ENCODE data around the gene CLDN1. TPM values are rescaled to one million over a fixed set of nuclear protein-coding genes. Genes with fewer than 3 reads are reported as not detected.

CLDN1 gene
- total RNA-seq, 1 experiment from 2014 or later: 1.0 TPM

DNA sequence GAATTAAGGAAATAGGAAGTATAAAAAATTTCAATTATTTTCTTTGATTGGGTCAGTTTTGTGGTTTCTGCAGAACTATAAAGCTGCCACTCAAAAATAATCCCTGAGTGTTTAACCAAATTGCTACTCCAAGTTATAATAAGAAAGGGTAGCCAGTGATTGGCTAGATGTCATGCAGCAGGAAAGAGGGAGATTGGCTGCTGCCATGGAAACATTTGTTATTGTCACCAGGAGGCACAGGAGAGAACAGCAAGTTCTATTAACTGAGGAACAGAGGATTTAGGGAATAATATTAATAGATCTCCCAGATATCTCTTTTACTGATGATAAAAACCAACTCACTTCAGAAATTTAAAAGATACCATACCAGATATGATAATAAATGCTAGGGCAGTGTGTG, 42.6 kb downstream of the CLDN1 start:
- Histone ChIP-seq H4K20me1 (ENCODE audit: control insufficient read depth, insufficient read depth, insufficient read length) (no peaks in the 10 kb centered on the region), H2BK20ac (ENCODE audit: low read depth, low read length, poor library complexity, severe bottlenecking) (no peak overlapping the region), H2AK5ac (ENCODE audit: insufficient read length, low read length) (no peak overlapping the region), H3K18ac (ENCODE audit: insufficient read length, low read depth, low read length) (no peak overlapping the region), H3K56ac (ENCODE audit: insufficient read length, low read depth, low read length) (no peak overlapping the region), H4K8ac (replicated peaks; ENCODE audit: insufficient read length, low read depth, low read length) (no peak overlapping the region), H3K4me2 (ENCODE audit: insufficient read depth, insufficient read length, low read length) (no peak overlapping the region), H3T11ph (ENCODE audit: low read length) (no peak overlapping the region), H3K23ac (ENCODE audit: insufficient read length, low read depth, low read length) (no peak overlapping the region), H2BK5ac (ENCODE audit: insufficient read length, low read length) (no peak overlapping the region), H3K4me1 (ENCODE audit: insufficient read depth, low read length) (no peaks in the 10 kb centered on the region; the same call in 1 of the 2 replicates), H3K9ac (ENCODE audit: extremely low read depth, insufficient read length, low read length) (no peak overlapping the region), H3K27ac (ENCODE audit: insufficient read length, low read depth, low read length) (no peak overlapping the region), H2BK15ac (ENCODE audit: low read depth, low read length) (no peak overlapping the region), H4K91ac (ENCODE audit: insufficient read length, low read depth, low read length) (no peak overlapping the region), H2BK120ac (ENCODE audit: low read depth, low read length, poor library complexity, severe bottlenecking) (no peak overlapping the region), H3K79me1 (ENCODE audit: insufficient read depth, low read depth, low read length, poor library complexity, severe bottlenecking) (no peaks in the 10 kb centered on the region), H3K4ac (ENCODE audit: low read depth, low read length) (no peak overlapping the region), H3K27me3 (ENCODE audit: insufficient read depth, low read length) (no peaks in the 10 kb centered on the region), H4K5ac (ENCODE audit: insufficient read length, low read depth, low read length) (no peak overlapping the region), H3K9me3 (ENCODE audit: control insufficient read depth, low read depth, low read length) (no peaks in the 10 kb centered on the region), H2AFZ (ENCODE audit: low read length) (no peak overlapping the region), H2BK12ac (ENCODE audit: insufficient read length, low read depth, low read length) (no peak overlapping the region), H3K23me2 (ENCODE audit: insufficient read length, low read depth, low read length, poor library complexity, severe bottlenecking) (no peaks in the 10 kb centered on the region), H3K14ac (ENCODE audit: insufficient read depth, low read length) (no peak overlapping the region), H3K79me2 (ENCODE audit: insufficient read depth, low read length) (no peaks in the 10 kb centered on the region)
- no peak overlapping the region for H3K4me3 Mint-ChIP-seq
- peaks cover 0 to 2% of the 10 kb centered on the region in 2 experiments; a peak in 1 of 5 replicates for H3K9me3 Mint-ChIP-seq
- no peaks in the 10 kb centered on the region for H3K36me3 Mint-ChIP-seq (ENCODE audit: insufficient read depth in 1 of 3, low read depth in 3 of 3)
- TF ChIP-seq CTCF (conservative IDR thresholded peaks at IDR 0.05): no peak
- H3K27ac Mint-ChIP-seq: no peak overlapping the region
- peaks cover 7 to 8% of the 10 kb centered on the region in 2 experiments for H3K4me1 Mint-ChIP-seq
- H3K27me3 Mint-ChIP-seq (ENCODE audit: low read depth): no peaks in the 10 kb centered on the region
- DNase-seq: no peak

Data from H9 (cell line).